Activated T-cell treated with anti-CD3 and anti-CD28 coated beads for 48 hours (primary cell): ENCODE measurements around the gene ADCY2.

Source experiments
- DNase-seq: peaks from one replicate; pipeline ENCODE4 v3.0.0-alpha.2; 2020; ENCODE audit warnings: low read depth

Gene ADCY2

GRCh38 chr5:7784683-7785380, 388.9 kb downstream of the ADCY2 start:
- DNase-seq = no peak

- DNase-seq = no peak
Measured at GRCh38 chr5:7787770-7788169, 391.8 kb downstream of the ADCY2 start.

- no peak for DNase-seq
Measured at GRCh38 chr5:7789567-7789966, 393.6 kb downstream of the ADCY2 start.

GRCh38 chr5:7793895-7794294, 398.0 kb downstream of the ADCY2 start:
- no peak for DNase-seq

GRCh38 chr5:7794311-7794710, 398.4 kb downstream of the ADCY2 start:
- DNase-seq = no peak

- DNase-seq = no peak
Measured at GRCh38 chr5:7794823-7795222, 398.9 kb downstream of the ADCY2 start.

GRCh38 chr5:7795306-7795705, 399.4 kb downstream of the ADCY2 start:
- no peak for DNase-seq

GRCh38 chr5:7801891-7802614, 406.1 kb downstream of the ADCY2 start:
- no peak for DNase-seq

- DNase-seq = no peak
Measured at GRCh38 chr5:7802855-7803254, 406.9 kb downstream of the ADCY2 start.

- no peak for DNase-seq
Measured at GRCh38 chr5:7803937-7804336, 408.0 kb downstream of the ADCY2 start.

GRCh38 chr5:7805379-7805778, 409.4 kb downstream of the ADCY2 start:
- no peak for DNase-seq

- DNase-seq = no peak
Measured at GRCh38 chr5:7808998-7809397, 413.1 kb downstream of the ADCY2 start.

GRCh38 chr5:7811715-7812114, 415.8 kb downstream of the ADCY2 start:
- no peak for DNase-seq

- no peak for DNase-seq
Measured at GRCh38 chr5:7813007-7813406, 417.1 kb downstream of the ADCY2 start.

- no peak for DNase-seq
Measured at GRCh38 chr5:7813576-7813975, 417.6 kb downstream of the ADCY2 start.

GRCh38 chr5:7814816-7815215, 418.9 kb downstream of the ADCY2 start:
- DNase-seq = no peak

- DNase-seq = peak; percentile 61
Measured at GRCh38 chr5:7815892-7816534, 420.1 kb downstream of the ADCY2 start.

- DNase-seq = no peak
Measured at GRCh38 chr5:7816535-7816901, 420.6 kb downstream of the ADCY2 start.

GRCh38 chr5:7822449-7822848, 426.5 kb downstream of the ADCY2 start:
- DNase-seq = no peak

GRCh38 chr5:7823594-7823993, 427.7 kb downstream of the ADCY2 start:
- DNase-seq = no peak

- no peak for DNase-seq
Measured at GRCh38 chr5:7824995-7825394, 429.1 kb downstream of the ADCY2 start.

GRCh38 chr5:7825630-7826029, 429.7 kb downstream of the ADCY2 start:
- no peak for DNase-seq

GRCh38 chr5:7827610-7828009, 431.7 kb downstream of the ADCY2 start:
- no peak for DNase-seq
